ENCODE data around the gene GHDC.

DNA sequence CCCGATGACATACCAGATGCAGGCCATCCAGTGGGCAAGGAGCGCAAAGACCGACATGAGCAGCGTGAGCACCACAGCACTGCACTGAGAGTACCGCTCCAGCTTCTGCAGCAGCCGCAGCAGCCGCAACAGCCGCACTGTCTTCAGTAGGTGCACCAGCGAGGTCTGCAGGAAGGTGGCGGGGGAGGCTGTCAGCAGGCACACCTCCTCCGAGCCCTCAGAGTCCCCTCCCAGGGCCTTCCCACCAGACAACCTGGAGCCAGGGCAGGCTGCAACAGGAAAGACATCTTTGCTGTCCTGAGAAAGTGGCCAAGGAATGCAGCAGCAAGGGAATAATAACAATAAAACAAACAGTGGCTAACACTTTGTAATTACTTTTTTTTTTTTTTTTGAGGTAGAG lies 22.5 kb downstream of the GHDC start:
- TF ChIP-seq POLR2A (IDR thresholded peaks at IDR 0.05; ENCODE audit: low read depth, low read length) (no peak), TAF1 (IDR thresholded peaks at IDR 0.05; ENCODE audit: low read depth, low read length) (no peak), POLR2AphosphoS5 (IDR thresholded peaks at IDR 0.05; ENCODE audit: low read depth, low read length) (no peak), SPI1 (IDR thresholded peaks at IDR 0.05; ENCODE audit: low read depth, low read length) (no peak), PAX5 (IDR thresholded peaks at IDR 0.05; ENCODE audit: insufficient read depth, low read length, severe bottlenecking) (no peak)
